ENCODE data around the gene GFRA1. TPM values are rescaled to one million over a fixed set of nuclear protein-coding genes. Genes with fewer than 3 reads are reported as not detected.

Gene GFRA1
- total RNA-seq, 1 experiment from 2014 or later = 10.5 TPM

DNA sequence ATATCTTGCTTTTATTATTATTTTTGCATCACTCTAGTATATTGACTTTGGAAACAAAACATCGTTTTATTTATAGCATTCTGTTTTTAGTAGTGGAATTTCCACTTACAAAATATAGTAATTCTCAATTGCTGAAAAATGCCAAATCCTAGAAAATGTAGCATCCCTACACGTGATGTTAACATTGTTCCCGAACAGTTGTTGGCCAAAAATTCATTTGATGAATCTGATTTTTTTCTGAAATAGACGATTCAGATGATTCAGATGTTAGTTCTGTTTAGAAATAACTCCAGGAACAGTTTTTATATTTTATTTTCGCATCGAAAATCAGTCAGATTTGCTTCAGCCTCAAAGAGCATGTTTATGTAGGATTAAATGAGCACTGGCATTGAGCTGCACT, 122.4 kb downstream of the GFRA1 start:
- in situ Hi-C loops (cut with HindIII; ENCODE audit: low pct_unique_long_range_greater_than_20kb, low sequenced_read_pairs) = no loop called here
- DNase-seq (ENCODE audit: low read depth) = no peak

GRCh38 chr10:116147147-116147905, 125.7 kb downstream of the GFRA1 start:
- DNase-seq (ENCODE audit: low read depth) = no peak
- in situ Hi-C loops (cut with HindIII; ENCODE audit: low pct_unique_long_range_greater_than_20kb, low sequenced_read_pairs) = no loop called here

GRCh38 chr10:116146372-116147140, 126.5 kb downstream of the GFRA1 start:
- DNase-seq (ENCODE audit: low read depth) = no peak
- in situ Hi-C loops (cut with HindIII; ENCODE audit: low pct_unique_long_range_greater_than_20kb, low sequenced_read_pairs) = no loop called here

- in situ Hi-C loops (cut with HindIII; ENCODE audit: low pct_unique_long_range_greater_than_20kb, low sequenced_read_pairs) = no loop called here
- no peak for DNase-seq (ENCODE audit: low read depth)
Observed at GRCh38 chr10:116143673-116144222, 129.3 kb downstream of the GFRA1 start.

- no peak for DNase-seq (ENCODE audit: low read depth)
- in situ Hi-C loops (cut with HindIII; ENCODE audit: low pct_unique_long_range_greater_than_20kb, low sequenced_read_pairs) = no loop called here
Observed at GRCh38 chr10:116141855-116142254, 131.2 kb downstream of the GFRA1 start.

DNA sequence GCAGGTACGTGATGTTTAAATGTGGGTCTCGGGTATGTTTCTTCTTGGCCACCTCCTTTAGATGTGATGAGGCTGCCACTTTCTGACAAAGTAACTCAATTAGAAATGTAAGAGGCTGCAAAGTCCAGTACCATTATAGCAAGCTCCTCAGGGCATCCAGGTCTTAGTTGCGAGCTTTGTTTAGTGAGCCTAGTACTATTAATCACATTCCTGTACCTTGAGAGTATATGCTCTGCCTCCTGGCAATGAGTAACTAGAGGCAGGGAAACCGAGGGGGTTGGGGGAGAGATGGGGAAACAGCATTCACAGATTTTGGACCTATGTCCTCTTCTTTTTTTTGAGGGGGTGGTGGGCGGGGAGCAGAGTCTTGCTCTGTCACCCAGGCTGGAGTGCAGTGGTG, 131.8 kb downstream of the GFRA1 start:
- DNase-seq (ENCODE audit: low read depth) = no peak
- in situ Hi-C loops (cut with HindIII; ENCODE audit: low pct_unique_long_range_greater_than_20kb, low sequenced_read_pairs) = no loop called here

GRCh38 chr10:116139886-116140285, 133.1 kb downstream of the GFRA1 start:
- in situ Hi-C loops (cut with HindIII; ENCODE audit: low pct_unique_long_range_greater_than_20kb, low sequenced_read_pairs) = no loop called here

DNA sequence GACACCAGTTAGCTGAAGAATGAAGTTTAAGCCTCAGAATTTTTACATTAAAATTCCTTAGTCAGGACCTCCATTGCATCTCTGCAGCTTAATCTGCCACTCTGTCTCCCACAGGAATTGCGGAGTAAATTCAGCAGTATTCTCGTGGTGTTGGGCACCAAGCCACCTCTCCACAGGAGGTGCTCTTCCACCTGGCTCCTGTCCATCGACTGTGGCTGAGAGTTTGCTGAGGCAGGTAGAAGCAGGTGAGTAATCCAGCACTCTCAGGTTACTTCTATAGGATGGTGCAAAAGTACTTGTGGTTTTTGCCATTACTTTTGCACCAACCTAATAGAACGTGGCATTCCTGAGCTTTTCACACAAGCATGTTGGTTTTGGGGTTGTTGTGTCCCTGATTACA, 134.1 kb downstream of the GFRA1 start:
- in situ Hi-C loops (cut with HindIII; ENCODE audit: low pct_unique_long_range_greater_than_20kb, low sequenced_read_pairs) = no loop called here
- no peak for DNase-seq (ENCODE audit: low read depth)

More at GRCh38 chr10:116139886-116140285, 133.1 kb downstream of the GFRA1 start:
- no peak for DNase-seq (ENCODE audit: low read depth)

GRCh38 chr10:116136261-116136660, 136.7 kb downstream of the GFRA1 start:
- DNase-seq (ENCODE audit: low read depth) = no peak
- in situ Hi-C loops (cut with HindIII; ENCODE audit: low pct_unique_long_range_greater_than_20kb, low sequenced_read_pairs) = no loop called here

DNA sequence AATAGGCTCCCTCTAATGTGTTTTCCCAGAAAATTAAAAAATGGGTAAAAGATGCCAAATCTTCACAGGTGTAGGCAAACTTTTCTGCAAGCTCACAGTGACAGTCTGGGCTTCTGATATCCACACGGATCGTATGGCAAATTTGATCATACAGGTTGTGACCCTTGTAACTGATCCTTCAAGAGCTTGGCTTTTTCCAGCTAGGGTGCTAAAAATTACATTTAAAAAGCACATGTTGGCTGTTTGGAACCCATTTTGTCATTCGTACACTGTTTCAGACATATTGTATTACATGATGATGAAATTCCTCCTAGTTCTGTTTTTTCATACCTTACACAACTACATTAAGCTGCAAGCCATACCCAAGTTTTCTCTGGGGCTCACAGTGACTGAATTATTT, 138.7 kb downstream of the GFRA1 start:
- in situ Hi-C loops (cut with HindIII; ENCODE audit: low pct_unique_long_range_greater_than_20kb, low sequenced_read_pairs) = no loop called here
- no peak for DNase-seq (ENCODE audit: low read depth)

DNA sequence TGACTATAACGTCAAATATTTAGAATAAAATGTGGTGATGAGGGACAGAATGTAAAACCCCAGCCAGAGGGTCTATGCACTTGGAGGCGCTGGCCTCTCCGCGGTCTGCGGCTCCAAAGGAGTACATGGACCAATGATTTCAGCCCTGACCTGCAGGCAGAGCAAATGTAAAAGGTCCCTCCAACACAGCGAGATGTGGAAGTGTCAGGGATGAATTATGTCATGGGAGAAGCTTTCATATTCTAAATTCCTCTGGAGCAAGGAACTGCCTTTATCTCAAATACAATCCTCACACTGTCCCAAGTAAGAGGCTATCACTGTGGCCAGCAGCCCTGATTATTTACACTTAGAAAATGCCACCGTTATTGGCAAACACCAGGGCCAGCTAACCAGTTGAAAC, 139.4 kb downstream of the GFRA1 start:
- in situ Hi-C loops (cut with HindIII; ENCODE audit: low pct_unique_long_range_greater_than_20kb, low sequenced_read_pairs) = no loop called here
- no peak for DNase-seq (ENCODE audit: low read depth)

DNA sequence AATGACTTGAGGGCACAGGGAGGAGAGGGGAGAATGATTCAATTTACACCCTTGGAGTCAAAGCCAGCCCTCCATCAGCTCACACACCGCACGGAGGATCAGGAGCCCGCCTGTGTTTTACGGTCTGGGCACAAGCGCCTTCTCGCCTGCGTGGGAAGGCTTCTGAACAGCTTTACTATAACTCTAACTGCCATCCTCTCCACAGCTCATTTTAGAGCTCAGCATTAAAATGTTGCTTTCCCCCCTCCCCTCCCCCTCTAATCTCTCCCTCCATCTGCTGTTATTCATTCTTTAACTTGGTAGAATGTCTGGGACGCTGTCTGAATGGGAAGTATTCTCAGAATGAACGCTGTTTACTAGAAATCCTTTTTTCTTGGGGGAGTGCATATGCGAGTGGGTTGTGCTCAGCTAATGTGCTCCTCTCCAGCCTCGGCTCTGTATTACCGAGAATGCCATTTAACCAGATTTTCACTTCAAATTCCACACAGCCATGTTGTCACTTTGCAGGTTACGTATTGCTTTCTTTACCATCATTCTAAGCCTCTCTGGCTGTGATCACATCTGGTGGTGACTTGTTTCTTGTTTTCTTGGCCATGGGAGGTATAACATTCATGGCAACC, 140.1 kb downstream of the GFRA1 start:
- DNase-seq (ENCODE audit: low read depth) = no peak
- in situ Hi-C loops (cut with HindIII; ENCODE audit: low pct_unique_long_range_greater_than_20kb, low sequenced_read_pairs) = no loop called here

GRCh38 chr10:116130006-116130405, 143.0 kb downstream of the GFRA1 start:
- no peak for DNase-seq (ENCODE audit: low read depth)
- in situ Hi-C loops (cut with HindIII; ENCODE audit: low pct_unique_long_range_greater_than_20kb, low sequenced_read_pairs) = no loop called here

DNA sequence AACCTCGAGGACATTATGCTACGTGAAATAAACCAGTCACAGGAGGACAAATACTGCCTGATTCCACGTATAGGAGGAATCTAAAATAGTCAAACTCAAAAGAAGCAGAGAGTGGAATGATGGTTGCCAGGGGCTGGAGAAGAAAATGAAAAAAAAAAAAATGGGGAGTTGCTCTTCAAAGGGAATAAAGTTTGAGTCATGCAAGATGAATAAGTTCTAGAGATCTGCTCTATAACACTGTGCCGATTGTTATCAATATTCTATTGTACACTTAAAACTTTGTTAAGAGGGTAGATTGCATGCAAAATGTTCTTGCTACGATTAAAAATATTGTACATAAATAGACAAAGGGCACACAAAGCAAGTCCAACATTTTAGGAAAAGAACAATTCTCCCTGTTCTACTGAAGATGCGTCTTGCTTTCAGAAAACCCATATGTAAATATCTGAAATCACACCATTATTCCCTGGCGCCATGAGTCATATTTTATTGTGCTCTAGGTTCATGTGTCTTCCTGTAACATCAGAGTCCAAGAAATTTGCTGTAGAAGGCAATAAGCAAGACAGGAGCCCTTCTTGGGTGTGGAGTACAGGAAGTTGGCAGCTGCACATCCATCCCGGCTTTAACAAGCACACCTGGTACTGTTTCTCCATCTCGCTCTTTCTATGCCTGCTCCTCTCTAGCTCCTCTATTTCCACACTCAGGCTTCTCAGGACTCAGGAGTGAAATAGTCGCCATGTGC, 145.9 kb downstream of the GFRA1 start:
- DNase-seq (ENCODE audit: low read depth) = no peak
- in situ Hi-C loops (cut with HindIII; ENCODE audit: low pct_unique_long_range_greater_than_20kb, low sequenced_read_pairs) = no loop called here

- in situ Hi-C loops (cut with HindIII; ENCODE audit: low pct_unique_long_range_greater_than_20kb, low sequenced_read_pairs) = no loop called here
- no peak for DNase-seq (ENCODE audit: low read depth)
Observed at GRCh38 chr10:116126239-116126638, 146.8 kb downstream of the GFRA1 start.

GRCh38 chr10:116125180-116125579, 147.8 kb downstream of the GFRA1 start:
- in situ Hi-C loops (cut with HindIII; ENCODE audit: low pct_unique_long_range_greater_than_20kb, low sequenced_read_pairs) = no loop called here
- DNase-seq (ENCODE audit: low read depth) = no peak

- no peak for DNase-seq (ENCODE audit: low read depth)
Observed at GRCh38 chr10:116124777-116125176, 148.2 kb downstream of the GFRA1 start.

GRCh38 chr10:116122664-116123063, 150.3 kb downstream of the GFRA1 start:
- DNase-seq (ENCODE audit: low read depth) = no peak
- in situ Hi-C loops (cut with HindIII; ENCODE audit: low pct_unique_long_range_greater_than_20kb, low sequenced_read_pairs) = no loop called here

More at GRCh38 chr10:116124777-116125176, 148.2 kb downstream of the GFRA1 start:
- in situ Hi-C loops (cut with HindIII; ENCODE audit: low pct_unique_long_range_greater_than_20kb, low sequenced_read_pairs) = no loop called here

Measured in Caki2 (cell line).